Measurements from ENCODE around the gene ANKRD53. TPM values are rescaled to one million over a fixed set of nuclear protein-coding genes. Genes with fewer than 3 reads are reported as not detected.

Gene ANKRD53
- total RNA-seq, 1 experiment from 2014 or later: not detected

DNA sequence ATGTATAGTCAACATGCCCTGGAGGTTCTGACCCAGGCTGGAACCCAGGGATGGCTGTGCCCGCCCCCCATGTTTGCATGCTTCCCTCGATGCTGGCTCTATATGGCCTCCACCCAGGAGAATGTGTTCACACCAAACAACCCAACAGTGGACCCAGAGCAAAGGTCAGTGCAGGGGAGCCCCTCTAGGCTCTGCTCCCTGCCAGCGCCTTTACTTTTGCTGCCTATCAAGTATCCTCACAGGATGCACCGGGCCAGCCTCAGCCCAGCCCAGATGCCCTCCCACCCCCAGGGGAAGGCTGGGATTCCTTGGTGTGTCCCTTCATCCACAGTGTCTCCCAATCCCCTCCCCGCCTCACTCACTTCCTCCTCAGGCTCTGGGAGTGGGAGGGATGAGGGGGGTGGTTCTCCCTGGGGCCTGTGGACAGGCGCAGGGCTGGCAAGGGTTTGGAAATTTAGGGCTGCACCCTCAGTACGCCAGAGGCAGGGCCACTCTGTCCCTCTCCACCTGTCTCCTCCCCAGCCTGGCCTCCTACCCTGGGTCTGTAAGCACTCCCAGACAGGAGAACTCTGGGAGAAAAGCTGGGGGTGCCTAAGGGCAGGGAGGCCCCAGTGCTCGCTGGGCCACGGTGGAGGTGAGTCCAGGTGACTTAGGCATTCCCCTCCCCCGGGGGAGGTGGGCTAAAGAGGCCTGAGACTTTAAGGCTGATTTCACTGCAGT, 40.4 kb upstream of the ANKRD53 start:
- no TSS peak for BruUV-seq (replicated peaks)
- CTCF ChIA-PET: interaction anchor here (0.9 to 1.2 kb wide), 2 partner anchors 10 to 67 kb away, joined by 3 to 4 read pairs; no protein-coding TSS in a partner anchor
- DNase-seq: peak; percentile 35 to 61
- Histone ChIP-seq H3K4me3 (no peak overlapping the region), H3K79me2 (ENCODE audit: low read depth) (no peaks in the 10 kb centered on the region), H3F3A (ENCODE audit: insufficient read depth, low read depth) (peaks cover 6% of the 10 kb centered on the region; the same call in 1 of the 2 replicates), H4K20me1 (ENCODE audit: insufficient read depth) (no peaks in the 10 kb centered on the region), H3K27ac (peak overlapping the region; percentile 39; the same call in 1 of the 2 replicates), H2AFZ (no peak overlapping the region), H3K4me2 (peak overlapping the region; percentile 47; the same call in 1 of the 2 replicates), H3K27me3 (ENCODE audit: insufficient read depth, low read depth) (no peaks in the 10 kb centered on the region), H3K9me2 (ENCODE audit: insufficient read depth) (no peaks in the 10 kb centered on the region), H3K36me3 (ENCODE audit: low read depth) (no peaks in the 10 kb centered on the region), H3K4me1 (replicated peaks; ENCODE audit: insufficient read depth) (peaks cover 29% of the 10 kb centered on the region), H3K9me3 (ENCODE audit: insufficient read depth, low read depth) (no peaks in the 10 kb centered on the region)
- intact Hi-C loops (cut with micrococcal nuclease; ENCODE audit: unreplicated experiment): no loop called here
- TF ChIP-seq EZH2 (IDR thresholded peaks at IDR 0.05; ENCODE audit: low read depth): no peak
- TF ChIP-seq, protein P1, sequence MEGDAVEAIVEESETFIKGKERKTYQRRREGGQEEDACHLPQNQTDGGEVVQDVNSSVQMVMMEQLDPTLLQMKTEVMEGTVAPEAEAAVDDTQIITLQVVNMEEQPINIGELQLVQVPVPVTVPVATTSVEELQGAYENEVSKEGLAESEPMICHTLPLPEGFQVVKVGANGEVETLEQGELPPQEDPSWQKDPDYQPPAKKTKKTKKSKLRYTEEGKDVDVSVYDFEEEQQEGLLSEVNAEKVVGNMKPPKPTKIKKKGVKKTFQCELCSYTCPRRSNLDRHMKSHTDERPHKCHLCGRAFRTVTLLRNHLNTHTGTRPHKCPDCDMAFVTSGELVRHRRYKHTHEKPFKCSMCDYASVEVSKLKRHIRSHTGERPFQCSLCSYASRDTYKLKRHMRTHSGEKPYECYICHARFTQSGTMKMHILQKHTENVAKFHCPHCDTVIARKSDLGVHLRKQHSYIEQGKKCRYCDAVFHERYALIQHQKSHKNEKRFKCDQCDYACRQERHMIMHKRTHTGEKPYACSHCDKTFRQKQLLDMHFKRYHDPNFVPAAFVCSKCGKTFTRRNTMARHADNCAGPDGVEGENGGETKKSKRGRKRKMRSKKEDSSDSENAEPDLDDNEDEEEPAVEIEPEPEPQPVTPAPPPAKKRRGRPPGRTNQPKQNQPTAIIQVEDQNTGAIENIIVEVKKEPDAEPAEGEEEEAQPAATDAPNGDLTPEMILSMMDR (conservative IDR thresholded peaks at IDR 0.05): no peak
- POLR2A ChIA-PET (ENCODE audit: unreplicated experiment): interaction anchor here (0.7 to 0.8 kb wide), 2 partner anchors 53 to 86 kb away, joined by 3 to 4 read pairs; no protein-coding TSS in a partner anchor

DNA sequence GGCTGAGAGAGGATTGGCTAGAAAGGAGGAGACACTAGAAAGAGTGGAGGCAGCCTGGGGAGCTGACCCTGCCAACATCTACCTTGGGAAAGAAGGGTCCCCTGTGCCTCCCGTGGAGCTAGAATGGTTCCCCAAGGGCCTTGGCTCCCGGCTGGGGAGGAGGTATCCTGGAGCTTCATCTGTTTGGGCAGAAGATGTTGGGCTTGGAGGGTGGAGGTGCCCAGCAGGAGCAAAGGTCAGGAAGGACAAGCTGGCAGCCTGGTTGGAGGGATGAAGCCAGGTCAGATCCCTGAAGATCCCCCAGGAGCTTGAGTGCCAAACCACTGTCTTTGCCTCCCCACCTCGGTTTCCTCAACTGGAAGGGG, 39.9 kb upstream of the ANKRD53 start:
- H3K4me3 ChIP-seq: no peak overlapping the region
- H3F3A ChIP-seq (ENCODE audit: insufficient read depth, low read depth): peaks cover 6% of the 10 kb centered on the region; the same call in 1 of the 2 replicates
- no peak for DNase-seq
- H3K79me2 ChIP-seq (ENCODE audit: low read depth): no peaks in the 10 kb centered on the region
- no peaks in the 10 kb centered on the region for H3K9me3 ChIP-seq (ENCODE audit: insufficient read depth, low read depth)
- intact Hi-C loops (cut with micrococcal nuclease; ENCODE audit: unreplicated experiment): no loop called here
- no peaks in the 10 kb centered on the region for H3K9me2 ChIP-seq (ENCODE audit: insufficient read depth)
- CTCF ChIA-PET: no interaction called here
- no peak overlapping the region for H2AFZ ChIP-seq
- H4K20me1 ChIP-seq (ENCODE audit: insufficient read depth): no peaks in the 10 kb centered on the region
- H3K27me3 ChIP-seq (ENCODE audit: insufficient read depth, low read depth): no peaks in the 10 kb centered on the region
- POLR2A ChIA-PET (ENCODE audit: unreplicated experiment): interaction anchor here (0.7 kb wide), 1 partner anchor 53 kb away, joined by 3 read pairs; no protein-coding TSS in a partner anchor
- H3K27ac ChIP-seq: no peak overlapping the region
- H3K4me1 ChIP-seq (replicated peaks; ENCODE audit: insufficient read depth): peaks cover 29% of the 10 kb centered on the region
- H3K4me2 ChIP-seq: no peak overlapping the region
- no peak for TF ChIP-seq EZH2 (IDR thresholded peaks at IDR 0.05; ENCODE audit: low read depth)
- TF ChIP-seq, protein P1 (conservative IDR thresholded peaks at IDR 0.05): no peak
- no TSS peak for BruUV-seq (replicated peaks)
- no peaks in the 10 kb centered on the region for H3K36me3 ChIP-seq (ENCODE audit: low read depth)

DNA sequence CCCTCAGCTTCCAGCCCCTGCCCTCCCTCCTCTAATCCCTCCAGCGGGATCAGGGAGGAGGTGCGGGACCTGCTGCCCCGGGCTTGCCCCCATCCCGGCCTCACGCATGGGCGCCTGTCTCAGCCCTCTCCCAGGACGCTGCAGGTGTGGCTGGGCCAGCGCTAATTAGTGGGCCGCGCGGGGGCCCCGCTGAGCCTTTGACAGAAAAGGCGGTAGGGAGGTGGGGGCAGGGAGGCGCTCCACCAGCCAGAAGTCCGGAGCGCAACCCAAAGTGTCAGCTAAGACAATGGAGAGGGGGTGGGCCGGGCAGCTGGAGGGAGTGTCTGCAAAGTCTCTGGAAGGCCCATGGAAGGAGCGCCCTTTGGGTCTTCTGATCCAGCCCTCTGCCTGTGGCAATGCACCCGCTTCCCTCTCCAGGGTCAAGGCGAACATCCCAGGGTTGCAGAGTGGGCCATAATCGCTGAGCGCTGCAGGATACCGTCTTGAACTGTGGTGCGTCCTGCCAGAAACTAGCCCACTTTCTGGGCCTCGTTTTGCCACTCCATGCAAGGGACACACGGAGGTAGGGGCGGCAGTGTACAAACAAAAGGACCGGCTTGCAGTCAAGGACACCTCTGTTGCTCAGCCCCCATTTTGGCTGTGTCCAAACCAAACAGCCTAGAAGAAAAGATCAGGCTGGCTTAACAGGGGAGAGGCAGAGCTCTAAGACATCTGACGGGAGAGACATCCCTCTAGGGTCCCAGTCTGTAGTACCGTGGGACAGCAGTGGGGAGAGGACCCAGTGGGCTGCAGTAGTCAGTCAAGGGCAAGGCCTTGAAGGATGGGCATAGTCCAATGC, 39.2 kb upstream of the ANKRD53 start:
- no TSS peak for BruUV-seq (replicated peaks)
- no peak overlapping the region for H3K4me3 ChIP-seq
- no peak overlapping the region for H3K27ac ChIP-seq
- H3F3A ChIP-seq (ENCODE audit: insufficient read depth, low read depth): peaks cover 6% of the 10 kb centered on the region; the same call in 1 of the 2 replicates
- H3K79me2 ChIP-seq (ENCODE audit: low read depth): no peaks in the 10 kb centered on the region
- H3K4me1 ChIP-seq (replicated peaks; ENCODE audit: insufficient read depth): peaks cover 29% of the 10 kb centered on the region
- H3K27me3 ChIP-seq (ENCODE audit: insufficient read depth, low read depth): no peaks in the 10 kb centered on the region
- no peaks in the 10 kb centered on the region for H3K36me3 ChIP-seq (ENCODE audit: low read depth)
- no peak overlapping the region for H2AFZ ChIP-seq
- no peaks in the 10 kb centered on the region for H3K9me3 ChIP-seq (ENCODE audit: insufficient read depth, low read depth)
- DNase-seq: no peak
- ChIA-PET POLR2A (ENCODE audit: unreplicated experiment) (no interaction called here), CTCF (no interaction called here)
- H4K20me1 ChIP-seq (ENCODE audit: insufficient read depth): no peaks in the 10 kb centered on the region
- intact Hi-C loops (cut with micrococcal nuclease; ENCODE audit: unreplicated experiment): no loop called here
- H3K9me2 ChIP-seq (ENCODE audit: insufficient read depth): no peaks in the 10 kb centered on the region
- no peak overlapping the region for H3K4me2 ChIP-seq
- TF ChIP-seq EZH2 (IDR thresholded peaks at IDR 0.05; ENCODE audit: low read depth): no peak
- TF ChIP-seq, protein P1 (conservative IDR thresholded peaks at IDR 0.05): no peak
